H54 (cell line): ENCODE data around the gene SLC66A2.
"Not testable (repeated sequence)": the region's sequence is repeated elsewhere in the genome, so short reads cannot be mapped to it uniquely, and the experiment has no call there.

Source experiments
- DNase-seq: peaks from one replicate; pipeline ENCODE4 v3.0.0; 2011; ENCODE audit warnings: low spot score, mixed read lengths; ENCODE audit not compliant: insufficient read length
- FAIRE-seq: peaks from 3 replicates; lab custom pipeline; 2011; peaks lifted over from hg19 to GRCh38; lab: Jason Lieb, UNC
- POLR2A ChIP-seq: IDR thresholded peaks from 2 replicates; pipeline ENCODE4 v1.6.1; 2011; ENCODE audit warnings: low read depth, mild to moderate bottlenecking, low read length

SLC66A2 gene

GRCh38 chr18:79879566-79879965 is 71.9 kb downstream of the SLC66A2 start:
- FAIRE-seq, result no peak
- TF ChIP-seq POLR2A, result no peak
- no peak for DNase-seq

- FAIRE-seq (no peak), DNase-seq (no peak)
Measured at GRCh38 chr18:79878741-79879378, 72.6 kb downstream of the SLC66A2 start.

GRCh38 chr18:79878246-79878645 is 73.2 kb downstream of the SLC66A2 start:
- FAIRE-seq, DNase-seq: not testable (repeated sequence)

More at GRCh38 chr18:79878741-79879378, 72.6 kb downstream of the SLC66A2 start:
- no peak for TF ChIP-seq POLR2A

GRCh38 chr18:79877163-79878091 is 74.0 kb downstream of the SLC66A2 start:
- FAIRE-seq (no peak), DNase-seq (no peak)
- TF ChIP-seq POLR2A, result no peak

GRCh38 chr18:79876497-79876896 is 75.0 kb downstream of the SLC66A2 start:
- no peak for FAIRE-seq

GRCh38 chr18:79875931-79876461 is 75.5 kb downstream of the SLC66A2 start:
- TF ChIP-seq POLR2A, result no peak
- no peak for DNase-seq
- no peak for FAIRE-seq

More at GRCh38 chr18:79876497-79876896, 75.0 kb downstream of the SLC66A2 start:
- DNase-seq, result no peak
- TF ChIP-seq POLR2A, result no peak

GRCh38 chr18:79875531-79875919 is 75.9 kb downstream of the SLC66A2 start:
- FAIRE-seq, result no peak
- TF ChIP-seq POLR2A, result no peak
- no peak for DNase-seq

- FAIRE-seq (no peak), DNase-seq (no peak)
- TF ChIP-seq POLR2A, result no peak
Measured at GRCh38 chr18:79874553-79875530, 76.6 kb downstream of the SLC66A2 start.

- no peak for FAIRE-seq
- no peak for TF ChIP-seq POLR2A
Measured at GRCh38 chr18:79873449-79874110, 77.9 kb downstream of the SLC66A2 start.

GRCh38 chr18:79872527-79873444 is 78.7 kb downstream of the SLC66A2 start:
- FAIRE-seq (no peak), DNase-seq (no peak)
- no peak for TF ChIP-seq POLR2A

More at GRCh38 chr18:79873449-79874110, 77.9 kb downstream of the SLC66A2 start:
- DNase-seq, result no peak

- no peak for TF ChIP-seq POLR2A
- no peak for DNase-seq
- no peak for FAIRE-seq
Measured at GRCh38 chr18:79871481-79872091, 79.9 kb downstream of the SLC66A2 start.
